Measurements from ENCODE around the gene TLK2.

DNA sequence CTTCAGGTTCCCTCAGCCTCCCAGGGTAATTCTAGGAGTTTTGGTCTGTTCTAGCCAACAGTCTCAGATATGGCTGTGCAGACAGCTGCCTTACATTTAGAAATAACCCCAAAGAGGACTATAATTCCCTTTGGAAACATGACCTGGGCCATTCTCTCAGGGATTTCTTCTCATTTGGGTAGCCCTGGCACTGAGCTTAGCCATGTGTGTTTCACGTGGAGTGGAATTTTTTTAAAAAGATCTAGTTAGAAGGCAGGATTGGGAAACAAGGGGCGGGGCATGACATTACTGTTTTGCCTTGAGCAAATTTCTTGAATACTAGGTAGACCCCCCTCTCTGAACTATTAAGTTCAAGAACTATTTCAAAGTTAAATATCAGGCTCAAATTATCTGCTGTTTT lies 119.3 kb downstream of the TLK2 start:
- TF ChIP-seq MYC (IDR thresholded peaks at IDR 0.05; ENCODE audit: low read depth, low read length) (no peak), POLR2A (IDR thresholded peaks at IDR 0.05; ENCODE audit: low read depth, low read length) (no peak)

Measured in endothelial cell of umbilical vein (primary cell).